HepG2 (cell line): ENCODE data around the gene SP3.

Experiments
- CHD2 ChIP-seq: IDR thresholded peaks from 2 replicates; pipeline ENCODE4 v1.6.1; 2011; ENCODE audit warnings: low read depth, low read length, improper control_type of control experiment
- DZIP1 ChIP-seq: sonication (generic); formaldehyde crosslinking; IDR thresholded peaks from 2 replicates; pipeline ENCODE4 v1.5.0; 2020; ENCODE audit warnings: mild to moderate bottlenecking, missing genetic modification reagents
- FOXK2 ChIP-seq: fragments of 450-650 bp; IDR thresholded peaks from 2 replicates; pipeline ENCODE4 v1.6.1; 2016
- GTF2F1 ChIP-seq: fragments of 150-350 bp; IDR thresholded peaks from 2 replicates; pipeline ENCODE4 v1.6.1; 2014; ENCODE audit warnings: low read length
- NCOA1 ChIP-seq: sonication (generic); formaldehyde crosslinking; IDR thresholded peaks from 2 replicates; pipeline ENCODE4 v1.9.0; 2021; ENCODE audit warnings: missing genetic modification reagents
- RAD51 ChIP-seq: fragments of 450-650 bp; IDR thresholded peaks from 2 replicates; pipeline ENCODE4 v1.6.1; 2016; ENCODE audit warnings: borderline replicate concordance
- STAT5B ChIP-seq: sonication (generic); formaldehyde crosslinking; IDR thresholded peaks from 2 replicates; pipeline ENCODE4 v1.4.0; 2020; ENCODE audit warnings: missing genetic modification reagents
- ZNF383 ChIP-seq: sonication (generic); formaldehyde crosslinking; IDR thresholded peaks from 2 replicates; pipeline ENCODE4 v1.4.0; 2020; ENCODE audit warnings: missing genetic modification reagents, mild to moderate bottlenecking, borderline replicate concordance
- ZNF431 ChIP-seq: sonication (generic); formaldehyde crosslinking; IDR thresholded peaks from 2 replicates; pipeline ENCODE4 v1.9.0; 2022; ENCODE audit warnings: missing genetic modification reagents, low read depth, mild to moderate bottlenecking, borderline replicate concordance
- ZNF451 ChIP-seq: sonication (generic); formaldehyde crosslinking; IDR thresholded peaks from 2 replicates; pipeline ENCODE4 v1.5.0; 2020; ENCODE audit warnings: mild to moderate bottlenecking, missing genetic modification reagents
- ZNF672 ChIP-seq: sonication (generic); formaldehyde crosslinking; IDR thresholded peaks from 2 replicates; pipeline ENCODE4 v1.8.1; 2022; ENCODE audit warnings: missing genetic modification reagents
- ZNF782 ChIP-seq: sonication (generic); formaldehyde crosslinking; IDR thresholded peaks from 2 replicates; pipeline ENCODE4 v1.4.0; 2020; ENCODE audit warnings: missing genetic modification reagents, mild to moderate bottlenecking, borderline replicate concordance
- TF ChIP-seq, protein P1 (sequence below): sonication (generic); formaldehyde crosslinking; IDR thresholded peaks from 2 replicates; pipeline ENCODE4 v1.5.0; 2020; ENCODE audit warnings: mild to moderate bottlenecking, missing genetic modification reagents, moderate library complexity
- TF ChIP-seq, protein P2 (sequence below): sonication (generic); formaldehyde crosslinking; IDR thresholded peaks from 2 replicates; pipeline ENCODE4 v1.4.0; 2020; ENCODE audit warnings: missing genetic modification reagents

- TF ChIP-seq, protein P1, sequence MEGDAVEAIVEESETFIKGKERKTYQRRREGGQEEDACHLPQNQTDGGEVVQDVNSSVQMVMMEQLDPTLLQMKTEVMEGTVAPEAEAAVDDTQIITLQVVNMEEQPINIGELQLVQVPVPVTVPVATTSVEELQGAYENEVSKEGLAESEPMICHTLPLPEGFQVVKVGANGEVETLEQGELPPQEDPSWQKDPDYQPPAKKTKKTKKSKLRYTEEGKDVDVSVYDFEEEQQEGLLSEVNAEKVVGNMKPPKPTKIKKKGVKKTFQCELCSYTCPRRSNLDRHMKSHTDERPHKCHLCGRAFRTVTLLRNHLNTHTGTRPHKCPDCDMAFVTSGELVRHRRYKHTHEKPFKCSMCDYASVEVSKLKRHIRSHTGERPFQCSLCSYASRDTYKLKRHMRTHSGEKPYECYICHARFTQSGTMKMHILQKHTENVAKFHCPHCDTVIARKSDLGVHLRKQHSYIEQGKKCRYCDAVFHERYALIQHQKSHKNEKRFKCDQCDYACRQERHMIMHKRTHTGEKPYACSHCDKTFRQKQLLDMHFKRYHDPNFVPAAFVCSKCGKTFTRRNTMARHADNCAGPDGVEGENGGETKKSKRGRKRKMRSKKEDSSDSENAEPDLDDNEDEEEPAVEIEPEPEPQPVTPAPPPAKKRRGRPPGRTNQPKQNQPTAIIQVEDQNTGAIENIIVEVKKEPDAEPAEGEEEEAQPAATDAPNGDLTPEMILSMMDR, result no peak
- no peak for TF ChIP-seq ZNF383 (CRISPR knock-in tag)
- no peak for TF ChIP-seq CHD2
- no peak for TF ChIP-seq ZNF451 (CRISPR knock-in tag)
- TF ChIP-seq ZNF431 (CRISPR knock-in tag), result no peak
- TF ChIP-seq NCOA1 (CRISPR knock-in tag), result no peak
- no peak for TF ChIP-seq DZIP1 (CRISPR knock-in tag)
- no peak for TF ChIP-seq STAT5B (CRISPR knock-in tag)
- TF ChIP-seq FOXK2, result no peak
- TF ChIP-seq, protein P2, sequence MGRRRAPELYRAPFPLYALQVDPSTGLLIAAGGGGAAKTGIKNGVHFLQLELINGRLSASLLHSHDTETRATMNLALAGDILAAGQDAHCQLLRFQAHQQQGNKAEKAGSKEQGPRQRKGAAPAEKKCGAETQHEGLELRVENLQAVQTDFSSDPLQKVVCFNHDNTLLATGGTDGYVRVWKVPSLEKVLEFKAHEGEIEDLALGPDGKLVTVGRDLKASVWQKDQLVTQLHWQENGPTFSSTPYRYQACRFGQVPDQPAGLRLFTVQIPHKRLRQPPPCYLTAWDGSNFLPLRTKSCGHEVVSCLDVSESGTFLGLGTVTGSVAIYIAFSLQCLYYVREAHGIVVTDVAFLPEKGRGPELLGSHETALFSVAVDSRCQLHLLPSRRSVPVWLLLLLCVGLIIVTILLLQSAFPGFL (CRISPR knock-in tag), result no peak
- no peak for TF ChIP-seq ZNF672 (CRISPR knock-in tag)
- TF ChIP-seq GTF2F1, result no peak
- TF ChIP-seq ZNF782 (CRISPR knock-in tag), result no peak
- no peak for TF ChIP-seq RAD51
These were observed 50.9 kb downstream of the SP3 start for GRCh38 chr2:173914055-173914927.
